ENCODE results near the gene ROBO1.
A peak's percentile ranks its signal among the peaks of the same experiment; 100 is the strongest.

The ROBO1 gene

GRCh38 chr3:79148786-79149185 lies 619.0 kb downstream of the ROBO1 start:
- DNase-seq: no peak

GRCh38 chr3:79146024-79146423 lies 621.8 kb downstream of the ROBO1 start:
- peak in 1 of 2 experiments; percentile 19 for DNase-seq

GRCh38 chr3:79140708-79141107 lies 627.1 kb downstream of the ROBO1 start:
- DNase-seq: no peak

GRCh38 chr3:79139395-79140068 lies 628.3 kb downstream of the ROBO1 start:
- no peak for DNase-seq

GRCh38 chr3:79125313-79125984 lies 642.3 kb downstream of the ROBO1 start:
- no peak for DNase-seq

- no peak for DNase-seq
Measured at GRCh38 chr3:79115458-79115857, 652.3 kb downstream of the ROBO1 start.

- DNase-seq: no peak
Measured at GRCh38 chr3:79113876-79114275, 653.9 kb downstream of the ROBO1 start.

- no peak for DNase-seq
Measured at GRCh38 chr3:79111375-79112052, 656.3 kb downstream of the ROBO1 start.

- no peak for DNase-seq
Measured at GRCh38 chr3:79109754-79110153, 658.0 kb downstream of the ROBO1 start.

- DNase-seq: no peak
Measured at GRCh38 chr3:79103307-79103706, 664.5 kb downstream of the ROBO1 start.

GRCh38 chr3:79097964-79098660 lies 669.7 kb downstream of the ROBO1 start:
- DNase-seq: no peak

GRCh38 chr3:79094654-79095053 lies 673.1 kb downstream of the ROBO1 start:
- DNase-seq: no peak

- peak; percentile 2 to 16 for DNase-seq
Measured at GRCh38 chr3:79086514-79086913, 681.3 kb downstream of the ROBO1 start.

- no peak for DNase-seq
Measured at GRCh38 chr3:79085171-79085570, 682.6 kb downstream of the ROBO1 start.

- no peak for DNase-seq
Measured at GRCh38 chr3:79081335-79081734, 686.5 kb downstream of the ROBO1 start.

GRCh38 chr3:79074558-79074957 lies 693.2 kb downstream of the ROBO1 start:
- DNase-seq: no peak

- DNase-seq: no peak
Measured at GRCh38 chr3:79067734-79068133, 700.1 kb downstream of the ROBO1 start.

- no peak for DNase-seq
Measured at GRCh38 chr3:79066481-79066880, 701.3 kb downstream of the ROBO1 start.

GRCh38 chr3:79063624-79064023 lies 704.2 kb downstream of the ROBO1 start:
- no peak for DNase-seq

- no peak for DNase-seq
Measured at GRCh38 chr3:79057756-79058155, 710.0 kb downstream of the ROBO1 start.

- no peak for DNase-seq
Measured at GRCh38 chr3:79056498-79056897, 711.3 kb downstream of the ROBO1 start.

- no peak for DNase-seq
Measured at GRCh38 chr3:79052054-79052681, 715.6 kb downstream of the ROBO1 start.

- DNase-seq: no peak
Measured at GRCh38 chr3:79047581-79047980, 720.2 kb downstream of the ROBO1 start.

Data from NCI-H187 (cell line).